Activated B cell treated with CpG ODN at 0.5 μM for 24 hours (primary cell): ENCODE measurements around the gene CBFB. TPM values are rescaled to one million over a fixed set of nuclear protein-coding genes. Genes with fewer than 3 reads are reported as not detected.

Experiments used
- ATAC-seq: fragments of 200-7000 bp; cut with Tn5 transposase; one replicate; pipeline ENCODE4 v1.10.0; 2021; ENCODE audit warnings: low read depth, mild to moderate bottlenecking, moderate library complexity
- CTCF ChIA-PET: fragments of 350-600 bp; sonication (Branson Sonifier 250); formaldehyde crosslinking; loops from one replicate; lab custom pipeline; 2021; ENCODE audit warnings: antibody characterized with exemption; lab: Charles Lee
- POLR2A ChIA-PET: fragments of 350-600 bp; sonication (Branson Sonifier 250); formaldehyde crosslinking; loops from one replicate; lab custom pipeline; 2021; ENCODE audit warnings: antibody characterized with exemption; lab: Charles Lee
- DNase-seq: peaks from one replicate; pipeline ENCODE4 v3.0.0; 2022
- H3K27ac Mint-ChIP-seq: one replicate; pipeline ENCODE4 v1.8.0; 2020; ENCODE audit warnings: mixed read lengths
- H3K27me3 Mint-ChIP-seq: one replicate; pipeline ENCODE4 v1.8.0; 2021; ENCODE audit warnings: mixed read lengths
- H3K36me3 Mint-ChIP-seq: one replicate; pipeline ENCODE4 v1.8.0; 2021; ENCODE audit warnings: low read depth, mixed read lengths
- H3K4me1 Mint-ChIP-seq: one replicate; pipeline ENCODE4 v1.8.0; 2021; ENCODE audit warnings: mixed read lengths
- H3K4me3 Mint-ChIP-seq: one replicate; pipeline ENCODE4 v1.8.0; 2020; ENCODE audit warnings: mild to moderate bottlenecking, mixed read lengths
- H3K9me3 Mint-ChIP-seq: one replicate; pipeline ENCODE4 v1.8.0; 2020; ENCODE audit warnings: mixed read lengths
- CTCF ChIP-seq: fragments of 200-600 bp; IDR thresholded peaks from one replicate; pipeline ENCODE4 v1.8.0; 2022; ENCODE audit warnings: antibody characterized with exemption, mild to moderate bottlenecking
- intact Hi-C: fragments of 100-400 bp; cut with micrococcal nuclease; formaldehyde crosslinking; loops from one replicate; pipeline ENCODE4 v1.15.1; 2024
- total RNA-seq: library from RNA; stranded (reverse); gene quantifications from 2 replicates; pipeline ENCODE4 v1.2.3, GENCODE V29; 2022

Gene CBFB
- total RNA-seq, 1 donor from 2014 or later = 66.6 TPM

- no peaks in the 10 kb centered on the region for H3K36me3 Mint-ChIP-seq
- intact Hi-C loops = loop anchor here (2.0 kb wide), 1 partner anchor 27 kb away; the partner anchor contains the start of gene CBFB
- no peaks in the 10 kb centered on the region for H3K27me3 Mint-ChIP-seq
- no peaks in the 10 kb centered on the region for H3K9me3 Mint-ChIP-seq
- H3K4me1 Mint-ChIP-seq = peaks cover 14% of the 10 kb centered on the region
- no peak overlapping the region for H3K27ac Mint-ChIP-seq
- ChIA-PET POLR2A (no interaction called here), CTCF (no interaction called here)
- ATAC-seq (no peak), DNase-seq (no peak)
- TF ChIP-seq CTCF = no peak
- H3K4me3 Mint-ChIP-seq = peak overlapping the region; percentile 53
Measured at GRCh38 chr16:67001726-67002125, 27.2 kb upstream of the CBFB start.

- ATAC-seq (no peak), DNase-seq (no peak)
- no peak overlapping the region for H3K27ac Mint-ChIP-seq
- H3K27me3 Mint-ChIP-seq = no peaks in the 10 kb centered on the region
- CTCF ChIA-PET = no interaction called here
- POLR2A ChIA-PET = interaction anchor here (0.5 kb wide), 1 partner anchor 16 kb away, joined by 6 read pairs; no protein-coding TSS in a partner anchor
- no peaks in the 10 kb centered on the region for H3K4me1 Mint-ChIP-seq
- intact Hi-C loops = no loop called here
- no peak for TF ChIP-seq CTCF
- H3K36me3 Mint-ChIP-seq = no peaks in the 10 kb centered on the region
- no peak overlapping the region for H3K4me3 Mint-ChIP-seq
- H3K9me3 Mint-ChIP-seq = no peaks in the 10 kb centered on the region
Measured at GRCh38 chr16:67006930-67007658, 21.9 kb upstream of the CBFB start.

- no peak overlapping the region for H3K27ac Mint-ChIP-seq
- ChIA-PET CTCF (no interaction called here), POLR2A (interaction anchor here (0.7 kb wide), 1 partner anchor 10 kb away, joined by 3 read pairs; no protein-coding TSS in a partner anchor)
- no peak for TF ChIP-seq CTCF
- H3K4me1 Mint-ChIP-seq = peaks cover 2% of the 10 kb centered on the region
- ATAC-seq (no peak), DNase-seq (no peak)
- H3K9me3 Mint-ChIP-seq = no peaks in the 10 kb centered on the region
- no peak overlapping the region for H3K4me3 Mint-ChIP-seq
- intact Hi-C loops = no loop called here
- H3K36me3 Mint-ChIP-seq = no peaks in the 10 kb centered on the region
- H3K27me3 Mint-ChIP-seq = no peaks in the 10 kb centered on the region
Measured at GRCh38 chr16:67009158-67009557, 19.8 kb upstream of the CBFB start.

DNA sequence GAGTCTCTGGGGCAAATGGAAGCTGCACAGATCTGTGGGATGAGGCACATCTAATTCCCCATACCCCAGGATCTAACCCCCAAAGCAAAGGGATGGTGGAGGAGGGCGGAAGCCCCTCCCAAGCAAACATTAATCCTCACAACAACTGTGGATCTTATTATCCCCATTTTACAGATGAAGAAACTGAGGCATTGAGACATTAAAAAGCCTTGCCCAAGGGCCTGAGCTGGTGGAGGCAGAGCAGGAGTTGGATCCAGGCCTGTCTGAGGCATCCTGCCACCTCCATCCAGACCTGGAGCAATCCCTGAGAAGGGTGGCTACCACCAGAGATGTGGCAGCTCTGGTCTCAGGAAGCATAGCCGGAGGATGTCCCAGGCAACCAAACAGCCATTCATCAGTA is 17.7 kb upstream of the CBFB start:
- POLR2A ChIA-PET = no interaction called here

More for the DNA sequence above, 17.7 kb upstream of the CBFB start:
- Mint-ChIP-seq H3K36me3 (no peaks in the 10 kb centered on the region), H3K27ac (no peak overlapping the region), H3K27me3 (no peaks in the 10 kb centered on the region), H3K4me3 (no peak overlapping the region), H3K9me3 (no peaks in the 10 kb centered on the region), H3K4me1 (peaks cover 4% of the 10 kb centered on the region)
- no peak for DNase-seq
- intact Hi-C loops = no loop called here
- CTCF ChIA-PET = no interaction called here
- TF ChIP-seq CTCF = no peak
- no peak for ATAC-seq
